ENCODE results near the gene C2CD2.

Gene C2CD2

DNA sequence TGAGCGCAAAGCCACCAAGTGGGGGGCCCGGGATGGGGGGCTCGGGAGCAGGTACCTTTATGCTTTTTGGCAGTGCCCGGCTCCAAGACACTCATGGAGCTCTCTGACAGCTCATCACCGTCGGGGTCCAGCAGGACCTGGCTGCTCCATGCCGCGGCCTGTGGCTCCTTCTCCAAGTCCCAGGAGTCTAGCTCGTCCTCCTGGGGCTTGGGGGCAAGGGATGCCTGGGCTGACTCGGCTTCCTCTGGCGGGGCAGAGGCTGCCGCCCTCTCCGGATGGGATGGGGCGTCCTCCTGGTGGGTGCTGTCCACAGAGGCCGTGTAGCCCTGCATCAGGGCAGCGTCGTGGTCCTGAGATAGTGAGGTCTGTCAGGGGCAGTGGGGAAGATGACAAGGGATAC is 54.8 kb downstream of the C2CD2 start:
- no peak for TF ChIP-seq CTCF (IDR thresholded peaks at IDR 0.05; ENCODE audit: low read depth, low read length, missing control alignments)
- DNase-seq (ENCODE audit: extremely low read depth, low read depth) = no peak
- no peak overlapping the region for H3K4me3 ChIP-seq (replicated peaks; ENCODE audit: low read depth, low read length)

- H3K4me3 ChIP-seq (replicated peaks; ENCODE audit: low read depth, low read length) = no peak overlapping the region
- TF ChIP-seq CTCF (IDR thresholded peaks at IDR 0.05; ENCODE audit: low read depth, low read length, missing control alignments) = no peak
- no peak for DNase-seq (ENCODE audit: extremely low read depth, low read depth)
Observed at GRCh38 chr21:41897700-41898099, 56.1 kb downstream of the C2CD2 start.

GRCh38 chr21:41897047-41897669 is 56.7 kb downstream of the C2CD2 start:
- DNase-seq (ENCODE audit: extremely low read depth, low read depth) = no peak
- no peak overlapping the region for H3K4me3 ChIP-seq (replicated peaks; ENCODE audit: low read depth, low read length)
- no peak for TF ChIP-seq CTCF (IDR thresholded peaks at IDR 0.05; ENCODE audit: low read depth, low read length, missing control alignments)

GRCh38 chr21:41895643-41896493 is 58.0 kb downstream of the C2CD2 start:
- TF ChIP-seq CTCF (IDR thresholded peaks at IDR 0.05; ENCODE audit: low read depth, low read length, missing control alignments) = no peak
- no peak for DNase-seq (ENCODE audit: extremely low read depth, low read depth)
- no peak overlapping the region for H3K4me3 ChIP-seq (replicated peaks; ENCODE audit: low read depth, low read length)

GRCh38 chr21:41894922-41895557 is 58.8 kb downstream of the C2CD2 start:
- DNase-seq (ENCODE audit: extremely low read depth, low read depth) = no peak

DNA sequence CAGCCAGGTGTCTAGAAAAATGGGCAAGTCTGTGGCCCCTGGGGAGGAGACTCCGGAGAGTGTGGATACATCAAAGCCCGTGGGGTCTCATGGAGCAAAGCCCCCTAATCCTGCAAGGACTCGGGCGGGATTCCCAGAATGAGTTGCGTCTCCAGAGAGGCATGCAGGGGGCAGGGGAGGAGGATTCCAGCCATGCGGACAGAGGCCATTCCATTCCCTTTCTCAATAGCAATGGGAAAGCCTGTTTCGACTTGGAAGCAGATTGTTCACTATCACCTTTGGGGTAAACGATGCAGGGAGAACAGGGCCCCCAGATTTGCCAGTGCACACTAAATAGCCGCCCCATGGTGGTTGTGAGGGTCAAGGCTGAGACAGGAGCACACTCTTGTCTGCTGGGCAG is 59.3 kb downstream of the C2CD2 start:
- no peak for TF ChIP-seq CTCF (IDR thresholded peaks at IDR 0.05; ENCODE audit: low read depth, low read length, missing control alignments)
- H3K4me3 ChIP-seq (replicated peaks; ENCODE audit: low read depth, low read length) = no peak overlapping the region
- no peak for DNase-seq (ENCODE audit: extremely low read depth, low read depth)

More at GRCh38 chr21:41894922-41895557, 58.8 kb downstream of the C2CD2 start:
- H3K4me3 ChIP-seq (replicated peaks; ENCODE audit: low read depth, low read length) = no peak overlapping the region
- no peak for TF ChIP-seq CTCF (IDR thresholded peaks at IDR 0.05; ENCODE audit: low read depth, low read length, missing control alignments)

Data from HFF-Myc (cell line).